HG03442 (cell line): ENCODE measurements around the gene FAM117A.
"Not testable (repeated sequence)": the region's sequence is repeated elsewhere in the genome, so short reads cannot be mapped to it uniquely, and the experiment has no call there.

ENCODE experiments used
- ATAC-seq: cut with Tn5 transposase; IDR thresholded peaks from one replicate; pipeline ENCODE4 v1.9.1; 2021; ENCODE audit warnings: mild to moderate bottlenecking, moderate library complexity; ENCODE audit not compliant: unreplicated experiment

FAM117A gene

DNA sequence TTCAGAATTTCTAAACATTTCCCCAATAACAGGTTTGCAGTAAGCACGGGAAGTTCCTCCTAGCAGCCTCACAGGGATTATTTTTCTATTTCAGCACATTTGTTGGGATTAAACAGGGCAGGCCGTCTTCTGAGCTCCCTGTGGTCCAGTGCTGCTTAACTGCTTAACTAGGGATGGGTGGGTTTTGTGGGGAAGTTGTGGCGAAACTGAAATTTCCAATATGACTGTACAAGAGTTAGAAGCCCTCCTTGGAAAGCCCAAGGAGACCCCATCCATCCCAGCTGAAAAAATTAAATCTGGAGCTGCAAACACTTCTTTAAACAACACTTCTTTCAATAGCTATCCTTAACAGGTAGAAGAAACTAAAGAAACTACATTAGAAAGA is 22.2 kb downstream of the FAM117A start:
- ATAC-seq = no peak

DNA sequence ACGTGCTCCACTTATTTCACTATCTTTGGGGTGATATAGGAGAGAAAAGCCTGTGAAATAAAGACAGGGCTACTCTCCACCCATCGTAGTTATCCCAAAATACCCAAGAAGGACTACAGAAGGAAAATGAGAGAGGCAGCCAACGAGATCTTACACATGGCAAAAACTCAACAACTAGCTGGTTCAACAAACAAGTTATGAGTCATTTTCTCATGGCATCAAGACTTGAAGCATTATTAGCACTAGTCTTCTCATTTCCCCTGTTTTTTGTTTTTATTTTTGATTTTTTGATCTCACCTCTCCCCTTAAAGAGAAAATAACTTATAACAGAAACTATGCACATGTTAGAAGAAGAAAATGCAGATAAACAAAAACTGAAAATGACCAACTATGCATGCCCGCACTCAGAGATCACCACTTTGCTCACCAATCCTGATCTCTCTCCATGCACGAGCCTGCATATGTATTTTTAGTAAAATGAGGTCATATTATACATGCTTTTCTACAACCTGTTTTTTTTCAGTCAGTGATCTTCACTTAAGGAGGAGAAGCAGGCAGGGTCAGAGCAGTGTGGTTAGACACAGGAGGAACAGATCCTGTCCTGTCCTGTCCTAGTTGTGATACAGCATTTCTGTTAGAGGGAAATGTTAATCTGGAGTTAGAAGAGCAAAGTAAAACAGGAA is 22.8 kb downstream of the FAM117A start:
- ATAC-seq = no peak

DNA sequence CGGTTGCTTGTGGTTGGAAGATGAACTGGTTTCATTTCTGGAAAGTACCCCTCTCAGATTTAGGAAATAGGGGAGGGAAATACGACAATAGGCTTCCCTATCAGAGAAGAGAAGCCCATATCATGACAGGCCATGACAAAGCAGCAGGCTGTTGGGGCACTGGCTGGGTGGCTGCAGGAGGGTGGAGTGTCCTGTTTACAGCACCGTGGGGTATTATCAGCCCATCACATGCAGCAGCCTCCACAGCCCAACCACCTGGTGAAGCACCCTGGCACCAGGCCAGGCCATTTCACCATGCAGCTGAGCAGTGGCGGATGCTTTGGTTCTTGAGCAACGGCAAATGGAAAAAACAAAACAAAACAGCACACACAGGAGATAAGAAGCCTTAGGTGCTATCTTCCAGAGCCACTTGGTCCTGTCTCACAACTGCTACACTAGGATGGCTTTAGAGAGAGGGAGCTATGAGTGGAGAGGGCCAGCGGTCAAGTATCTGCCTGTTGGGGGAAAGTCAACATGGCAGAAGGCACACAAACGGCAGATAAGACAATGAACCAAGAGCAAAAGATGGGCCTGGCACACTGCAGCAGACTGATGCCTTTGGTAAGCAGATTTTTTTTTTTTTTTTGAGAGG is 24.2 kb downstream of the FAM117A start:
- ATAC-seq = no peak

DNA sequence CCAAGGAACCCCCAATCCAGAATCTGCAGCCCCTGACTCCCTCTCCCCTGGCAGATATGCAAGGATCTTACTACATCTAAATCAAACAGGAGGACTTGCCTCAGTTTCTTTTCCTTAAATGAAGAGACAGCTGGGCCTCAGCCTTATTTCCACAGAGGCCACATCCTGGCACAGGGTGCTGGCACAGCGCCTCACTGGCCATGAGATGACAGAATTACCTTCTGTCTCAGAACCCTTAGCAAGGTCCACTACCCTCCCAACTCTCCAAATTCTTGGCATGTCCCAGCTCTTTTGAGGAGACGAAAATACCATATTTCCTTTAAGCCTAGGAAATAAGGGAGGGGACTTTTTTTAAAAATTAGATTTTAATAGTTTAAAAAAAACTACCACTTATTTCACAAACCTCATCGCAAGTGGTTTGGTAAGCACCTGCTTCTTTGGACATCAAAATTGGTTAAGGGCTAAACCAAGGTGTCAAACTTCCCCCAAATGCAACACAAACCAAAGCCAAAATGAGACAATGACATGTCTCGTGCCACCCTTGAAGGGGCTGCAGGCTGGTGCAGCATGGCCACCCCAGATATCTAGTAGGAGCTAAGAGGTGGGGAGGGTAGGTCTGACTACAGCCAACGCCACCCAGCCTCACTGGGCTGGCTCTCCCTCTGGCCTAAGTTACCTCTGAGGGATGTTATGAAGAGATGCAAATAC is 25.3 kb downstream of the FAM117A start:
- ATAC-seq = no peak

DNA sequence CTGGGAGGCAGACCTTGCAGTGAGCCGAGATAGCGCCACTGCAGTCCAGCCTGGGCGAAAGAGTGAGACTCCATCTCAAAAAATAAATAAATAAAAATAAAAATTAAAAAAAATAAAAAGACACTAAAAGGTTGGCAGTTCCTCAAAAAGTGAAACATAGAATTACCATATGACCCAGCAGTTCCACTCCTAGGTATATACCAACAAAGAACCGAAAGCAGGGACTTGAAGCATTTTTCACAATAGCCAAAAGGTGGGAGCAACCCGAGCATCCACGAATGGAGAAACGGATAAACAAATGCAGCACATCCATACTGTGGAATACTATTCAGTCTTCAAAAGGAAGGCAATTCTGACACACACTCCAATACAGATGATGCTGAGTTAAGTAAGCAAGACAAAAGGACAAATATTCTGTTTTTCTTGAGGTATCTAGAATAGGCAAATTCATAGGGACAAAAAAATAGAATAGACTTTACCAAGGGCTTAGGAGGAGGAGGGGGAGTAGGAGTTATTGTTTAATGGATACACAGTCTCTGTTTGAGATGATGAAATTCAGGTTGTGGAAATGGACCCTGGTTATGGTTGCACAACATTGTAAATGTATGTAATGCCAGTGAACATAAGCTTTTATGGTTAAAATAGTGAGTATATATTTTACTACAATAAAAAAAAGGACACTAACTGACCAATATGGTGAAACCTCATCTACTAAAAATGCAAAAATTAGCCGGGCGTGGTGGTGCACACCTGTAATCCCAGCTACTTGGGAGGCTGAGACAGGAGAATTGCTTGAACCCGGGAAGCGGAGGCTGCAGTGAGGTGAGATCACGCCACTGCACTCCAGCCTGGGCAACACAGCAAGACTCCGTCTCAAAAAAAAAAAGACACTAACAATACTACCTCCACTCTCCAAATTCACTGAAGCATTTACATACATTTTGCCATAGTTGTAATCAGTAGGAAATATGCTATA is 29.1 kb downstream of the FAM117A start:
- ATAC-seq = no peak

DNA sequence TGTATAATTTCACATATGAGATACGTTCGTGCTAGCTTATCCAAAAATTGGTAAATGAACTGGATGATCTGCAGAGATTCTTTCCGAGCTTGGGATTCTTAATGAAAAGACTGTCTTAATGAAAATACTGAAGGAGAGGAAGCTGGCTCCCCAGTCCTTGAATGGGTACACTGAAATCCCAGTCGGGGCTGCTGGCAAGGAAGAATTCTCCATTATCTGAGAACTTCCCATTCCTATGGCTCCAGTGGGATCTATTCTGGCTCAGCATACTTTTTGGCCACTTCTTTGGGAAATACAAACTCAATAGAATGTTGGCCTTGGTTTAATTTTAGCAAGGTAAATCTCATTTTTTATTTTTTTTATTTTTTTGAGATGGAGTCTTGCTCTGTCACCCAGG is 32.5 kb downstream of the FAM117A start:
- ATAC-seq = no peak

DNA sequence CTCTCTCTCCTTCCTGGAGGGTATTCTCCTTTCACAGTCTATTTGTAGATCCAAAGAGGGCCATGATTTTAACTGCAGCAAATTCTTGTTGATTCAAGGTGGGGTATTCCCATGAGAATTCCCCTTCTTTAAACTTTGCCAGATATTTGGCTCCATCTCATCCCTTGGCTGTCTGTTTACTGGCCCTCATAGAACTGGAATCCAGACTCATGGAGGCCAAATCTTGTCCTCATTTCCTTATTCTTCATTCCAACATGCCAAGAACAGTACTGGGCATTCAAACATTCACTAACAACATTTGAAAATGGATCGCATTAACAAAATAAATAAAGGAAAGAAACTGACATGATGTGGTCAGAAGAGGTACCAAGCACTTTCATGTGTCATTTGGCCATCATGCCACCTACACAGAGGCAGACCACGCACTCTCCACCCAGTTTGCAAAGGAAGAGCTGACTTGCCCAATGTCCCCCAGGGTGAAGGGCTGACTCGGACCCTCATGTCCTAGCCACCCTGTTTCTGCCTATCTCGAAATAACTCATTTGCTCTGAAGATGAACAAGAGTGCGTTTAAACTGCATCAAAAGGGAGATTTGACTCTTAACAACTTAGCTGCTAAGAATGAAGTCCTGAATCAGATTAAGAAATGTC is 33.0 kb downstream of the FAM117A start:
- no peak for ATAC-seq

DNA sequence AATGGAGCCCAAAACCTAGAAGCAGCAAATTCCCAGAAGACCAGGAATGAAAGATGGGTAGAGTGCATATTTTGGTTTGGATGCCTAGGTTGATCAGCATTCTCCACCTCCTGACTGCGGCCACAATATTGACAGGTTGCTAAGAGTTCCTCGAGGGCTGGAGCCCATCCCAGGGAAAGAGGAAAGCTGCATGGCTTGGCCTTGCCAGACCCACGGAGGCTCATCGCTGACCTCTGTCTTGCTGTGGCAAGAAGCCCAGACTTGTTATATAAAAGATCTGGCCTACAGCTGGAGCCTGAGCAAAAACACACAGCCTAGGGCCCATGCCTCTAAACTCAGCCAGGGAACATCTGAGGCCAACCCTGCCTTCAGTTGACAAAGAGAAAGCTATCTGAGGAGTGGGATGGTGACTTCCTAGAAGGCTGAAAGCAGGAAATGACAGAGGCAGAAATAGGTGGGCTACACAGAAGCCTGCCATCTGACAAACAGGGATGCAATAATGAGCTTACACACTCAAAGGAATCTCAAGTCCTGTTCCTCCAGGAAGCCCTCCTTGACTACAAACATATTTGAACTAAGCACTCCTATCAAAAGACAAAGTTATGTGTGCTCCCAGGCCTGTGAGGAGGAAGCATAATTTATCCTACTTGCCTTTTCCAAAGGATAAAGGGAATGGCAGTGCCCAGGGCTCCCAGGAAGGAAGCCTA is 33.7 kb downstream of the FAM117A start:
- no peak for ATAC-seq

DNA sequence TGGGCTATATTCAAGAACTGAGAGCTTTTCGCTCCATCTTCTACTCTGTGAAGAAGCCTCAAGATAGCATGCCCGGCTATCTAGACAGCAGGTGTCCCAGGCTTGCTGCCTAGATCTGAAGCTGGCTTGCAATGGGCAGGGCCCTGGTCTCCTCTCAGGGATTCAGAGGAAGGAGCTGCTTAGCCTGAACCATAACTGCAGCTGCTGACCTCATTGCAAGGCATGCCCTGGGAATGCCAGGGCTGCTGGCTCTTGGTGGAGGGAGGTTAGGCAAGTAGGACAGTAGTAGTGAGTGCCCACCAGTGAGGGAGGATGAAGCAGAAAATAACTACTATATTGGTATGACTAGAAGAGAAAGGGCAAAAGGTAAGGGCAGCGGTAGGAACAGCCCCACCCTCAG is 34.9 kb downstream of the FAM117A start:
- ATAC-seq = no peak

DNA sequence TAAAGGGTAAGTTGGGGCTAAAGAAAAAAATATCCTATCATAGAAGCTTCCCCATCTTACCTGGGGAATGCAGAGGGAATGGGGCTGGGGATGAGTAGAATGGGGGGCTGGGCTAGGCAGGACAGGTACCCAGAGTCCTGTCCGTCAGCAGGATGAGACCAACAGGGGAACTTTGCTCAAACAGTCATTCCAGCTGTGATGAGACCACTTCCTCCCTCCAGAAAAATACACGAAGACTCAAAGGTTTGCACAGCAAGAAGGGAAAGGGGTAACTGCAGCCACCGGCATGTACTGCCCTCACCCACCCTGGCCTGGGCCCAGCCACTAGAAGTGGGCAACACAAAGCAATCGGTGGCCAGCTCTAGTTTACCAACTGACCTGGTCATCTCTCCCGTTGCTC is 35.5 kb downstream of the FAM117A start:
- ATAC-seq = no peak

DNA sequence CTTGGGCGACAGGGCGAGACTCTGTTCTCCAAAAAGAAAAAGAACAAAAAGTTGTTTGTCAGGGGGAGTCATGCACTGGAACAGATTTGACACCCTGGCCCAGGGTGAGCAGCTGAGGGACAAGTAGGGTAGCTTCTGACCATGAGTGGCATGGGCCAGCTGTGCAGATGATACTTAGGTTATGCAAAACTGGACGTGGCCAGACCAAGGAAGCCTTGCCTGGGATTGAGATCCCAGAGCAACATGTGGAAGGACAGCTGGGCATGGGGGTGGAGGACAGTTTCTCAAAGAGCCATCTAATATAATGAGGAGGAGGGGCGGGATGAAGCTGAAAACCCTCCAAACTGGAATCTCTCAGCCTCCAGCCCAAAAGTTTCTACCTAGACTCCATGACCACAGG is 36.6 kb downstream of the FAM117A start:
- ATAC-seq = no peak

DNA sequence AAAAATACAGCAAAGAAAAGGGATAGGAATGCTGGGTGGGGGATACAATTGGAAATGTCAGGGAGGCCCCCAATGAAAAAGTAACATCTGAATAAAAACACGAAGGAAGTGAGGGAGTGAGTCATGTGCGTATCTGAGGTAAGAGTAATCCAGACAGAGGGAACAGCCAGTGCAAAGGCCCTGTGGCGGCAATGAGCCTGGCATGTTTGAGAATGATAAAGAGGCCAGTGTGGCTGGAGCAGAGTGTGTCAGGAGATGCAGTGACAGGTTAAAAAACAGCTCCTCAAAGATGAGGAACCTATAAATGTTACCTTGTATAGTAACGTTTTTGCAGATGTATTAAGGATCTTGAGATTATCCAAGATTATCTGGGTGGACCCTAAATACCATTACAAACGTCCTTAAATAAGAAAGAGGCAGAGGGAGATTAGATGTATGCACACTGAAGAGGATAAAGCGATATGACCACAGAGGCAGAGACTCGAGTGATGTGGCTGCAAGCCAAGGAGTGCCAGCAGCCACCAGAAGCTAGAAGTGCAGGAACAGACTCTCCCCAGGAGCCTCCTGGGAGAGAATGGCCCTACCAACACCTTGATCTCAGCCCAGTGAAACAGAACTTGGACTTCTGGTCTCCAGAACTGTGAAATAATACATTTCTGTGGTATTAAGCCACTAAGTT is 38.3 kb downstream of the FAM117A start:
- ATAC-seq = no peak

DNA sequence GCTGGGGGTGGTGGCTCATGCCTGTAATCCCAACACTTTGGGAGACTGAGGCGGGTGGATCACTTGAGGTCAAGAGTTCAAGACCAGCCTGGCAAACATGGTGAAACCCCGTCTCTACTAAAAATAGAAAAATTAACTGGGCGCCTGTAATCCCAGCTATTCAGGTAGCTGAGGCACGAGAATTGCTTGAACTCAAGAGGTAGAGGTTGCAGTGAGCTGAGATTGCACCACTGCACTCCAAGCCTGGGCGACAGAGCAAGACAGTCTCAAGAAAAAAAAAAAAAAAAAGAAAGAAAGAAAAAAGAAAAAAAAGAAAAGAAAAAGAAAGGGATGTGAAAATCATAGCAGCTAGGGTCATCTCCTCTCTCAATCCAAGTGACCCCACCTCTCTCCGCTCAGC is 39.4 kb downstream of the FAM117A start:
- not testable (repeated sequence) for ATAC-seq

DNA sequence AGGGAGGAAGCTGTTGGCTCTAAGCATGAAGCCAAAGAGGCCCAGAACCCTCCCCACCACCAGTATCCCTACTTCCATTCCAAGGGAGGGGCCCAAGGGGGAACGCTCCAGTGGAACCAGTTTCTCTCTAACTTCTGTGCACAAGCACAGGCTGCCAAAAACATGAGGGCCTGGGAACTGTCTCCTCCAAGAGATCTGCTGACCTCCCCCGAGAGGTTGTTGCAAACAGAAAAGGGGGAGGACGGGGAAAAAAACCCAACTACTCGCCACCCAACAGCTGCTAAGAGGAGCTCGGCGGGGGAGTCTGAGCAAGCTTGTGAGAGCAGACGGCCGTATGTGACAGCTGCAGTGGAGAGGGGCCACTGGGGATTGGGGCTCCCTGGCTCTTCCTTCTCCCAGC is 40.5 kb downstream of the FAM117A start:
- ATAC-seq = no peak

DNA sequence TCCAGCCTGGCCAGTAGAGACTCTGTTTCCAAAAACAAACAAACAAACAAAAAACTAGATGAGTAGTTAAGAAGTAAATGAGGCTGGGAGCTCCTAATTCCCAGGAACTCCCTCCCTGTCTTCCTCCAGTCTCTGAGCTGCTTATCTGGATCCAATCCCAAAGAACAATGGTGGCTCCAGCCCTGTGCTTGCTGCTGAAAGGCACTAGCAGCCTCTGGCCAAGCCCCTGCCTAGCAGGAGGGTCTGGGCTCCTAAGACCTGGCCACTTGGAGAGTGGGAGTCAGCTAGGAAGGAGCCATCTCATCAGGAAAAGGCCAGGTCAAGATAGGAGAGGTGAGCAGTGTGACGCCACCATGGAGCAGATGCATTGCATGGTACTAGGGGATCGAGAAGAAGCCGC is 41.9 kb downstream of the FAM117A start:
- ATAC-seq = no peak

DNA sequence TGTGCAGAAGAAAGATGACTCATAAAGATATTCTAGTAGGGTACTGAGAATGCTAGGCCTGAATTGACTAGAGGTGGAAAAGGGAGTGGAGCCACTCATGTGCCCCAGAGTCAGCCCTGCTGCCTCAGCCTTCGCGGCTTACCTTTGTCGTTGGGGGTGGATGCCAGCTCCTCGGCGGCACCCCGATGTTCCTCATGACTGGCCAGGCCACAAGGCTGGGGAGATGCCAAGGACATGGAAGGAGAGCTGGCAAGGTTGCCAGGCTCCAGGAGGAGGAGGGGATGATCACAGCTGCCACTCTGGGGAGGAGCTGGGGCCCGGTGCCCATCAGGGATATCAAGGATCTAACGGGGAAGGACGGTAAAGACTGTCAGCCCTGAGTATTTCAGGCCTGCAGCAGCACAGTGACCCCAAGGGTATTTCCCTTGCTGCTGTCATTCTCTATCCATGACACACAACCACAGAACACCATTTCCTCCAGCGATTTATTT is 46.5 kb downstream of the FAM117A start:
- ATAC-seq = no peak

DNA sequence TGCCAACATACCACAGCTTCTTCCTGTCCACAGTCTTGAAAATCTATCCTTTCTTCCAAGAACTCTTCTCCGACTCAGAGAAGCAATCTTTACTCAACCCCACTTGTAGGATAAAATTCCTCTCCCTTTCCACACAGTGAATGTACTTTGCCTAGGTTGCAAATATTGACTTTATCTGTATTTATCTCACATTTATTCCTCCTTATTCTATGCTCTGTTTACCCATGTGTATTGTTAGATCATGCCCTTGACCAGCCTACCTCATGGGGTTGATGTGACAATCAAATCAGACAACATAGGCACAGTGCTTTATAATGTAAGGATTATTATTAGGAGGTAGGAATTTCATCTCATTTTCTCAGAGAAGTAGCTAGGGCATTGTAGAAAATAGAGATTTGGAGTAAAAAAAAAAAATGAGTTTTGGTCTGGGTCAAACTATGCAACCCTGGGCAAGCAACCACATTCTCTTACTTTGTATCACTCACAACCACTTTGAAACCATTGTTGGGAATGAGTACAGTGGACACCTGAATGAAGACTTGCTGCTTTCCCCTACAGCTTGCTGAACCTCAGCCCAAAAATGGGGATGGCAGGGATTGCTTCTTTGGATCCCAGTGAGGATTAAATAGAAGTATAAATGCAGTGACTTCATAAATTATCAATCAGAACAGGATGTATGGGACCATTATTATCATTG is 47.1 kb downstream of the FAM117A start:
- ATAC-seq = no peak

DNA sequence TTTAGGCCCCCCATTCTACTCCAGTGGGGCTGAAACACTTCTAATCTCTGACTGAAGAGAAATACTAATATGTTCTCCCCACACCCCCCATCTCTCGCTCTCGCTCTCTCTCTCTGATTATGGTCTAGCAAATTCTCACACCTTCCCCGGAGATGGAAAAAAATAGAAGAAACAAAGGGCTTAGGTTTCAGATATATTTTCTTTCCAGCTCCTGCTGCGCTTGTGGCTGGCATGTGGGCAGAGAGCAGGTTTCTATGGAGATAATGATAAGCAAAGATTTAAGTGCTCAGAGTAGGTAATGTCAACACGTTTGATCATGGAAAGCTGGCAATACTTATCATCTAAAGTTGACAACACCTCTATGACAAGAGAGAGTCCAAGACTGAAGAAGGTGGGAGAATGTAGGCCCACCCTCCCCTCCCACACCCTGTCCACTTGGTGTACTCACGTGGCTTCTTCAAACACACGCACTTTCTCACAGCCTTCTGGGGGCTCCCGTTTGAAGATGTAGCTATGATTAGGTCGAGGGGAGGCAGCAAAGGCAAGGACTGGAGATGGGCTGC is 48.1 kb downstream of the FAM117A start:
- no peak for ATAC-seq
